Measurements from ENCODE around the gene EMC10. TPM values are rescaled to one million over a fixed set of nuclear protein-coding genes. Genes with fewer than 3 reads are reported as not detected.

Gene EMC10
- total RNA-seq, 4 donors from 2014 or later, result 139 to 250 (median 214) TPM

DNA sequence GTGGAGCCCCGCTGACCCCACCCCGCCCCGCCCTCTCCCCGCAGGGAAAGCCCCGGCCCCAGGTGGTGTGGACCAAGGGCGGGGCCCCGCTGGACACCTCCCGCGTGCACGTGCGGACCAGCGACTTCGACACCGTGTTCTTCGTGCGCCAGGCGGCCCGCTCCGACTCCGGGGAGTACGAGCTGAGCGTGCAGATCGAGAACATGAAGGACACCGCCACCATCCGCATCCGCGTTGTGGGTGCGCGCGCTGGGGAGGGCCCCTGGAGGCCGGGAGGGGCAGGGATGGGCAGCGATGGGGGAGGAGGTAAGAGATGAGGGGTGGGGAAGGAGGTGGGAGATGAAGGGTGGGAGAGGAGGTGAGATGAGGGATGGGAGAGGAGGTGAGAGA lies 17.2 kb upstream of the EMC10 start:
- no peak for DNase-seq
- Histone ChIP-seq H3K27ac (no peak overlapping the region), H3K4me1 (peaks cover 0 to 6% of the 10 kb centered on the region in 2 donors), H3K27me3 (no peaks in the 10 kb centered on the region), H3K36me3 (no peaks in the 10 kb centered on the region), H3K9me3 (no peaks in the 10 kb centered on the region), H3K4me3 (replicated peaks in 1 of 3) (no peak overlapping the region)
- intact Hi-C loops (cut with DNase I), result no loop called here
- 92% methylated on average over 10 of the region's 32 CpGs; no CpG with 5 or more reads in 1 of the 2 donors for WGBS, 2 donors
- TF ChIP-seq, protein P1, sequence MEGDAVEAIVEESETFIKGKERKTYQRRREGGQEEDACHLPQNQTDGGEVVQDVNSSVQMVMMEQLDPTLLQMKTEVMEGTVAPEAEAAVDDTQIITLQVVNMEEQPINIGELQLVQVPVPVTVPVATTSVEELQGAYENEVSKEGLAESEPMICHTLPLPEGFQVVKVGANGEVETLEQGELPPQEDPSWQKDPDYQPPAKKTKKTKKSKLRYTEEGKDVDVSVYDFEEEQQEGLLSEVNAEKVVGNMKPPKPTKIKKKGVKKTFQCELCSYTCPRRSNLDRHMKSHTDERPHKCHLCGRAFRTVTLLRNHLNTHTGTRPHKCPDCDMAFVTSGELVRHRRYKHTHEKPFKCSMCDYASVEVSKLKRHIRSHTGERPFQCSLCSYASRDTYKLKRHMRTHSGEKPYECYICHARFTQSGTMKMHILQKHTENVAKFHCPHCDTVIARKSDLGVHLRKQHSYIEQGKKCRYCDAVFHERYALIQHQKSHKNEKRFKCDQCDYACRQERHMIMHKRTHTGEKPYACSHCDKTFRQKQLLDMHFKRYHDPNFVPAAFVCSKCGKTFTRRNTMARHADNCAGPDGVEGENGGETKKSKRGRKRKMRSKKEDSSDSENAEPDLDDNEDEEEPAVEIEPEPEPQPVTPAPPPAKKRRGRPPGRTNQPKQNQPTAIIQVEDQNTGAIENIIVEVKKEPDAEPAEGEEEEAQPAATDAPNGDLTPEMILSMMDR (IDR thresholded peaks at IDR 0.05), result no peak
- TF ChIP-seq POLR2A (IDR thresholded peaks at IDR 0.05), result no peak

DNA sequence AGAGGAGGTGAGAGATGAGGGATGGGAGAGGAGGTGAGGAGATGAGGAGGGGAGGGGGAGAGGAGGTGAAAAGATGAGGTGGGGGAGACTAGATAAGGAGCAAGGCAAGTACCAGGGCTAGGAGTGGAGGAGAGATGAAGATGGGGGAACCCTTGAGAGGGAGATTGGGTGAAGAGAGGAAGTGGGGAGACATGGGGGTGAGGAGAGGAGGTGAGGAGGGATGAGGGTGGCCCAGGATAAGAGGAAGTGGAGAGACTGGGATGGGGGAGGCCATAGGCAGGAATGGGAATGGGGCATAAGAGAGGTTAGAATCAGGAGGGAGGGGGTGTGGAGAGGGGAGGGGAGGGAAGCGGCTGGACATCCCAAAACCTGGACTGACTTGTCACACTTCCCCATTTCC lies 16.7 kb upstream of the EMC10 start:
- no peak for TF ChIP-seq POLR2A (IDR thresholded peaks at IDR 0.05)
- TF ChIP-seq, protein P1 (IDR thresholded peaks at IDR 0.05), result no peak
- intact Hi-C loops (cut with DNase I), result loop anchor here (5.0 kb wide), 1 partner anchor 97 kb away; no protein-coding TSS in a partner anchor
- Histone ChIP-seq H3K36me3 (no peaks in the 10 kb centered on the region), H3K27me3 (no peaks in the 10 kb centered on the region), H3K27ac (no peak overlapping the region), H3K4me3 (replicated peaks in 1 of 3) (no peak overlapping the region), H3K4me1 (peaks cover 0 to 6% of the 10 kb centered on the region in 2 donors), H3K9me3 (no peaks in the 10 kb centered on the region)
- 61 to 66% methylated on average over 1 of the region's 1 CpG for WGBS, 2 donors
- DNase-seq, result no peak

DNA sequence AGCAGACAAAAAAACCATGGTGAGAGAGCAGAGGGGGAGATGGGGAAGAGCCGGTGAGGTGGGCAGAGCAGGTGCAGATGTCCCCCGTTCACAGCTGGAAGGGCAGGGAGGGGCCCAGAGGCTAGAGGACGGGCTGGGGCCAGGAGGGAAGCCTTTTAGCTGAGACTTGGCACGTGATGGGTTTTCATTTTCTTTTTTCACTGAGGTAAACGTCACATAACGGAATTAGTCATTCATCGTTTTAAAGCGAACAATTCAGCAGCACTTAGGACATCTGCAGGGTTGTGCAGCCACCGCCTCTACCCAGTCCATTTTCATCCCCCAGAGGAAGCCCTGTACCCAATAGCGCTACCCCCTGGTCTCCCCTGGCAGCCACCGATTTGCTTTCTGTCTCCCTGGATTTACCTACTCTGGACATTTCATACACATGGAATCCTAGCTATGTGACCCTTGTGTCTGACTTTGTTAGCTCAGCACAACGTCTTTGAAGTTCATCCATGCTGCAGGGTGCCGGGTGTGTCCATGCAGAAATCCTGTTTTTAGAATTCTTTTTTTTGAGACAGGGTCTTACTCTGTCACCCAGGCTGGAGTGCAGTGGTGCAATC lies 16.0 kb upstream of the EMC10 start:
- H3K36me3 ChIP-seq, result no peaks in the 10 kb centered on the region
- TF ChIP-seq POLR2A (IDR thresholded peaks at IDR 0.05), result no peak
- TF ChIP-seq, protein P1 (IDR thresholded peaks at IDR 0.05), result no peak
- H3K4me1 ChIP-seq, result peaks cover 0 to 6% of the 10 kb centered on the region in 2 donors
- no peak overlapping the region for H3K27ac ChIP-seq
- intact Hi-C loops (cut with DNase I), result loop anchor here (5.0 kb wide), 1 partner anchor 98 kb away; no protein-coding TSS in a partner anchor
- WGBS, 2 donors, result 32 to 33% methylated on average over 13 of the region's 13 CpGs
- no peaks in the 10 kb centered on the region for H3K9me3 ChIP-seq
- no peaks in the 10 kb centered on the region for H3K27me3 ChIP-seq
- DNase-seq, result no peak
- no peak overlapping the region for H3K4me3 ChIP-seq (replicated peaks in 1 of 3)

DNA sequence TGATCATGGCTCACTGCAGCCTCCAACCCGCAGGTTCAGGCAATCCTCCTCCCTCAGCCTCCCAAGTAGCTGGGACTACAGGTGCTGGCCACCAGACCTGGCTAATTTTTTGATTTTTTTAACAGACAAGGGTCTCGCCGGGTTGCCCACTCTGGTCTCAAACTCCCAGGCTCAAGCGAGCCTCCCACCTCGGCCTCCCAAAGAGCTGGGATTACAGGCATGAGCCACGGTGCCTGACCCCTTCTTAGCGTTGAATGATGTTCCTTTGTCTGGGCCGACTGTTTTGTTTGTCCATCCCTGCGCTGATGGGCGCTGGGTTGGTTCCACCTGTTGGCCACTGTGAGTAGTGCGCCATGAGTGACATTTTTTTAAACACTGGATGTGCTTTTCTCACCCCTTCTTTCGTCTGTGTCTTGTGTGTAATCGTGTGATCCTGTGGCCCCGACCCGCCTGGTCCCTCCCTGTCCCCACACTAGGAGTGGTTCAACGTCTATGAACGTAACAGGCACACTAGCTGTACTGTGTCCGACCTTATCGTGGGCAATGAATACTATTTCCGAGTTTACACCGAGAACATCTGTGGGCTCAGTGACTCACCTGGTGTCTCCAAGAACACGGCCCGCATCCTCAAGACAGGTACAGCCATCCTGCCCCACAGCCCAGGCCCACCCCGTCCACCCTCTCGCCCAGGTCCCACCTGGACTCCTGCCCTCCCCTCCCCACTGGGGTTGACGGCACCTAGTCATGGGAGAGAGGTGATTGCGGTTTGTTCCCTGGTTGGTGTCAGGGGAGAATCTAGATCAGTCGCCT lies 15.0 kb upstream of the EMC10 start:
- no peak overlapping the region for H3K4me3 ChIP-seq (replicated peaks in 1 of 3)
- H3K4me1 ChIP-seq, result peaks cover 0 to 10% of the 10 kb centered on the region in 2 donors
- TF ChIP-seq POLR2A (IDR thresholded peaks at IDR 0.05), result no peak
- TF ChIP-seq, protein P1 (IDR thresholded peaks at IDR 0.05), result peak; percentile 72 to 87 (median 86)
- intact Hi-C loops (cut with DNase I), result loop anchor here (5.0 kb wide), 1 partner anchor 99 kb away; no protein-coding TSS in a partner anchor
- H3K36me3 ChIP-seq, result no peaks in the 10 kb centered on the region
- H3K27ac ChIP-seq, result no peak overlapping the region
- no peaks in the 10 kb centered on the region for H3K27me3 ChIP-seq
- 34 to 39% methylated on average over 27 of the region's 28 CpGs for WGBS, 2 donors
- peak; percentile 55 to 74 for DNase-seq
- no peaks in the 10 kb centered on the region for H3K9me3 ChIP-seq

DNA sequence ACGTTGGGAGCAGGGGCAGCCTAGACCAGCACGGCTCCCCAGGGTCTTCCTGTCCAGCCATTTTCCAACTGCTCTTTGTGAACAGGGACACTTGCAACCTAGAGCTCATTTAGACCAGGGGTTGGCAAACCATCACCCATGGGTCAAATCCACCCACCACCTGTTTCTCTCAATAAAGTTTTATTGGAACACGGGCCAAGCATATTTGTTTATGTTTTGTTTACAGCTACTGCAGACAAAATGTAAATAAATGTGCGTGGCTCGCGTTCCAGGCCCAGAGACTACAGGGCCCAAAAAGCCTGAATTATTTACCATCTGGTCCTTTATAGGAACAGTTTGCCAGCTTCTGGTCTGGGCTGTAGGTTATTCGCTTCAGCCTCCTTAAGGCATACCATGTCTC lies 13.3 kb upstream of the EMC10 start:
- Histone ChIP-seq H3K4me1 (peaks cover 7 to 22% of the 10 kb centered on the region in 2 donors), H3K4me3 (replicated peaks in 1 of 3) (no peak overlapping the region), H3K27ac (no peak overlapping the region), H3K9me3 (no peaks in the 10 kb centered on the region), H3K27me3 (no peaks in the 10 kb centered on the region), H3K36me3 (no peaks in the 10 kb centered on the region)
- intact Hi-C loops (cut with DNase I), result loop anchor here (5.0 kb wide), 1 partner anchor 101 kb away; no protein-coding TSS in a partner anchor
- no peak for DNase-seq
- 80 to 82% methylated on average over 7 of the region's 7 CpGs for WGBS, 2 donors
- TF ChIP-seq, protein P1 (IDR thresholded peaks at IDR 0.05), result no peak
- TF ChIP-seq POLR2A (IDR thresholded peaks at IDR 0.05), result no peak

All from thyroid gland (tissue), 4 donors.